ENCODE results near the gene SATB1. TPM values are rescaled to one million over a fixed set of nuclear protein-coding genes. Genes with fewer than 3 reads are reported as not detected.

The SATB1 gene
- total RNA-seq, 1 donor from 2014 or later, result 30.2 TPM

DNA sequence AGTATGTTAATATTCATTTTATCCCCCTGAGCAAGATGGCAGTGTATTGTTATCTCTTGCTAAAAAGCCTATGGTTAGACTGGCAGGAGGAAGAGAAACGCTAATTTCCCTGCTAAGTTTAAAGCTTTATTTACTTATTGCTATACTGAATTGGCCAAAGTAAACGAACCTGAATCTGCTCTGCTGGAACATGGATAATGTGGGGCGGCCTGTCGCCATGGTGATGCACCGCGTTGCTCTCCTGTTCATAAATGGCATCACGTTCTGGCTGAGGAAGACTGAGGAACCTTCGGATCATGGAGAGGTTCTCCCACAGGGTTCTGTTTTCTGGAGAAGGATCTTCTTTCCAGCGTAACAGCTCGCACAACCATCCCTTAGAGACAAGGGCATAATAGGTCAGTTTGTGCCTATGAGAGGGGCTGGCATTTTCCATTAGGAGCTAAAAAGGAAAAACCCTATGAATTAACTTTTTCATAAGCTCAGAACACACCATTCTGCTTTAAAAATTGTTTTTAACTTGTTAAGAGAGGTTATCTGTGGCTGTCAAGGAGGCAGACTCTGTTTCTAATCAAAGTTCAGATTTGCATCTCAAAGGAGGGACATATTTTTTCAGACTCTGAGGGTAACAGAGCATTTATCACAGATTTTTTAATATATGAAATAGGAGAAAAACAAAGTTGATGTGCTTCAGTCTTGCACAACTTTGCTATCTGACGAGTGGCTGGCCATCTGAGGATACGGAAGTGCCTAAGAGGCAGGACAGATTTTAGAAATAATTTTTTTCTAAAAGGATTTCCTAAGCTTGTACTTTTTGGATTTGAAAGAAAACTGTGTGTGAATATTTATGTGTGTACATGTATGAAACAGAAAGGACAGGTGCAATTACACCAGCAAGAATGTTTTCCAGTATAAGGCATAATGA lies 73.1 kb downstream of the SATB1 start:
- H3K27me3 ChIP-seq (ENCODE audit: low read depth), result no peaks in the 10 kb centered on the region
- ATAC-seq (peak in 1 of 2 donors; percentile 59), DNase-seq (peak; percentile 62)
- TF ChIP-seq, protein P1, sequence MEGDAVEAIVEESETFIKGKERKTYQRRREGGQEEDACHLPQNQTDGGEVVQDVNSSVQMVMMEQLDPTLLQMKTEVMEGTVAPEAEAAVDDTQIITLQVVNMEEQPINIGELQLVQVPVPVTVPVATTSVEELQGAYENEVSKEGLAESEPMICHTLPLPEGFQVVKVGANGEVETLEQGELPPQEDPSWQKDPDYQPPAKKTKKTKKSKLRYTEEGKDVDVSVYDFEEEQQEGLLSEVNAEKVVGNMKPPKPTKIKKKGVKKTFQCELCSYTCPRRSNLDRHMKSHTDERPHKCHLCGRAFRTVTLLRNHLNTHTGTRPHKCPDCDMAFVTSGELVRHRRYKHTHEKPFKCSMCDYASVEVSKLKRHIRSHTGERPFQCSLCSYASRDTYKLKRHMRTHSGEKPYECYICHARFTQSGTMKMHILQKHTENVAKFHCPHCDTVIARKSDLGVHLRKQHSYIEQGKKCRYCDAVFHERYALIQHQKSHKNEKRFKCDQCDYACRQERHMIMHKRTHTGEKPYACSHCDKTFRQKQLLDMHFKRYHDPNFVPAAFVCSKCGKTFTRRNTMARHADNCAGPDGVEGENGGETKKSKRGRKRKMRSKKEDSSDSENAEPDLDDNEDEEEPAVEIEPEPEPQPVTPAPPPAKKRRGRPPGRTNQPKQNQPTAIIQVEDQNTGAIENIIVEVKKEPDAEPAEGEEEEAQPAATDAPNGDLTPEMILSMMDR (IDR thresholded peaks at IDR 0.05), result no peak
- no peaks in the 10 kb centered on the region for H3K9me3 ChIP-seq
- H3K27ac ChIP-seq, result no peak overlapping the region
- no peak overlapping the region for H3K4me3 ChIP-seq
- H3K4me1 ChIP-seq, result no peaks in the 10 kb centered on the region
- peaks cover 34% of the 10 kb centered on the region for H3K36me3 ChIP-seq
- intact Hi-C loops (cut with DNase I), result no loop called here

DNA sequence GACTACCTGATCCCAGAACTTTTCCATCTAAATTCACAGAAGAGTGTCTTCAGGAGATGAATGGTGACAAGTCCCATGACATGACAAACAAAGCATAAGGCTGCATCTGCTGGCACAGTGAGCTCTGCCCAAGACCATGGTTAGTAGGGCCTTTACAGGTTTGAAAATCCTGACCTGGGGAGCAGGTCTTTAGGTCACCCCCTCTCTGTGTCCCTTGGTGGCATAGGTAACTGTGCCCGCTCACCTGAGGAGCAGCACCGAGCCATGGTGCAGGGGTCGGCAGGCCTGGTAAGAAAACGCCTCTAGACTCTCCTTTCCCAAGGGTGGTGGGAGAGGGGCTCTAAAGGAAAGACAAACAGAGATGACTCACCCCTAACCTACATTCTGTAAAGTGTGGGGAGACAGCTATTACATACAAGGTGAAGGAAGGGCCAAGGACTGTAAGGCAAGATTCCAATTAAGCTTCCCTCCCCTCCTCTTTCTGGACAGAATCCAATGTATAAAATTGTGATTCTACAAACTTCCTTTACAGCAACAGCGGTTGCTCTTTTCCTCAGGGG lies 74.0 kb downstream of the SATB1 start:
- TF ChIP-seq, protein P1 (IDR thresholded peaks at IDR 0.05), result no peak
- no peak overlapping the region for H3K4me3 ChIP-seq
- no peak overlapping the region for H3K27ac ChIP-seq
- peaks cover 34% of the 10 kb centered on the region for H3K36me3 ChIP-seq
- no peak for ATAC-seq
- H3K4me1 ChIP-seq, result no peaks in the 10 kb centered on the region
- no peak for DNase-seq
- no peaks in the 10 kb centered on the region for H3K27me3 ChIP-seq (ENCODE audit: low read depth)
- intact Hi-C loops (cut with DNase I), result no loop called here
- H3K9me3 ChIP-seq, result no peaks in the 10 kb centered on the region

DNA sequence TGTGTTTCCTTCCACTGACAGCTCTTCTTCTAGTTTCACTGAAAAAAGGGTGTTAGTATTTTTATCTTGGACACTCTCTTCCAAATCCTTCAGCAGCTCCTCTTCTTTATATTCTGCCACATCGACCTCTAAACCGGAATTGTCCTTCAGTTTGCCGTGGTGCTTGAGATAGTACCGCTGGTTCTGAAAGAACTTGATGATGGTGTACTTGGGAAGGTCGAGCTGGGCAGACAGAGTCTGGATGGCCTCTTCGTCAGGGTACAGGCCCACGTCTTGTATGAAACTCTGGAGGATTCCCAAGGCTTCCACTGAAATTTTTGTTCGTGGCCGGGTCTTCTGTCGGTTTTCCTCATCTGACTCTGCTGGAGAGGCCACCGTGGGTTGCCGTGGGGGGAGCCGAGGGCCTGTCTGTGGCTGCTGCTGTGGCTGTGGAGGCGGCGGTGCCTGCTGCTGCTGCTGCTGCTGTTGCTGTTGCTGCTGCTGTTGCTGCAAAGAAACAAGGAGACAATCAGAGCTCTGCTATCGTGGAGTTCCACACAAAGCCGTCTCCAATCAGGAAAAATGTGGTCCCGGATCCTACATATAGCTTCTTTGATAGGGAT lies 75.8 kb downstream of the SATB1 start:
- TF ChIP-seq, protein P1 (IDR thresholded peaks at IDR 0.05), result no peak
- ATAC-seq (no peak), DNase-seq (no peak)
- Histone ChIP-seq H3K4me3 (no peak overlapping the region), H3K27ac (no peak overlapping the region), H3K27me3 (ENCODE audit: low read depth) (no peaks in the 10 kb centered on the region), H3K9me3 (no peaks in the 10 kb centered on the region), H3K36me3 (peaks cover 34% of the 10 kb centered on the region), H3K4me1 (no peaks in the 10 kb centered on the region)
- intact Hi-C loops (cut with DNase I), result no loop called here

DNA sequence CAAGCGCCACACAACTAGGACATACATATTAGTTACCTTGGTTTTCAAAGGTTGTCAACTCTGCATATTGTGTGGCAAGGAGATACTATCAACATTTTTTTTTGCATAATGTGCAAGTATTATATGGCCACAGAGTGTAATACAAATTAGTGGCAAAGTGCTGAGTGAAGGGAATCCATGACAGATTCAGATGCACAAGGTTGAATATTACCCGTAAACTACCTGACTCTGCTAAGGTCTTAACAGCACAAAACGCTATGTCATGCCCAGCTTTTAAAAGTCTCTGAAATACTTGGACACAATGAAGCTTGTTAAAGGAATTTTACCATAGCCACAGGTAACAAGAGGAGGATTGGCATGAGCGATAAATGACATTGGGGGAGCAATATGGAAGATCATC lies 79.0 kb downstream of the SATB1 start:
- intact Hi-C loops (cut with DNase I), result no loop called here

DNA sequence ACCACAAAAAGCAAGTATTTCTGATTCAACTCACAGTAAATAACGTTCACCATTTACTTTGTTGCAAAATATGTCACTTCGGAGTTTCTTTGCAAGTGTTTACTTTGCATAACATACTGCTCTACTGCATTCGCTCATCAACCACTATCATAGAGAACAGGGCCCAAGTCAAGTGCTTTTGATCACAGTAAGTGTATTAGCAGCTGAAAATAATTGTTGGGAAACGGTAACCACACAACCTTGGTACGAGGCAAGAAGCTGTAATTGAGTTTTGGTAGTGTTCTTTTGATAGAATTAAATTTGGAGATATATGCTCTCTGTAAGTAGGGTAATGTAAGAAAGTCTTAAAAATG lies 80.1 kb downstream of the SATB1 start:
- ATAC-seq, result no peak
- TF ChIP-seq, protein P1 (IDR thresholded peaks at IDR 0.05), result no peak
- no peak for DNase-seq
- intact Hi-C loops (cut with DNase I), result no loop called here
- Histone ChIP-seq H3K9me3 (no peaks in the 10 kb centered on the region), H3K4me1 (no peaks in the 10 kb centered on the region), H3K4me3 (no peak overlapping the region), H3K27ac (no peak overlapping the region), H3K36me3 (peaks cover 21% of the 10 kb centered on the region), H3K27me3 (ENCODE audit: low read depth) (no peaks in the 10 kb centered on the region)

More for the DNA sequence above, 79.0 kb downstream of the SATB1 start:
- TF ChIP-seq, protein P1 (IDR thresholded peaks at IDR 0.05), result no peak
- no peaks in the 10 kb centered on the region for H3K9me3 ChIP-seq
- no peaks in the 10 kb centered on the region for H3K4me1 ChIP-seq
- no peaks in the 10 kb centered on the region for H3K27me3 ChIP-seq (ENCODE audit: low read depth)
- no peak overlapping the region for H3K27ac ChIP-seq
- DNase-seq (no peak), ATAC-seq (no peak)
- no peak overlapping the region for H3K4me3 ChIP-seq
- peaks cover 24% of the 10 kb centered on the region for H3K36me3 ChIP-seq
